Nephron (organoid): ENCODE data around the gene TMEM238.

Source experiments
- H3K27ac Mint-ChIP-seq, 3 experiments: 2 replicates each; pipeline ENCODE4 v1.8.0; 2020; ENCODE audit warnings: mixed read lengths in 3 of 3, mild to moderate bottlenecking in 2 of 3, moderate library complexity in 1 of 3
- H3K27me3 Mint-ChIP-seq: 2 replicates; pipeline ENCODE4 v1.8.0; 2021; ENCODE audit warnings: low read depth, mild to moderate bottlenecking, moderate library complexity, mixed read lengths
- H3K36me3 Mint-ChIP-seq: 2 replicates; pipeline ENCODE4 v1.8.0; 2020; ENCODE audit warnings: low read depth, mixed read lengths
- H3K4me1 Mint-ChIP-seq: 2 replicates; pipeline ENCODE4 v1.8.0; 2020; ENCODE audit warnings: mixed read lengths
- H3K4me3 Mint-ChIP-seq, 3 experiments: 2 replicates each; pipeline ENCODE4 v1.8.0; 2020; ENCODE audit warnings: mild to moderate bottlenecking in 3 of 3, mixed read lengths in 3 of 3, moderate library complexity in 2 of 3
- H3K9me3 Mint-ChIP-seq: 2 replicates; pipeline ENCODE4 v1.8.0; 2020; ENCODE audit warnings: mixed read lengths
- CTCF ChIP-seq, 3 experiments: fragments of 200-600 bp; sonication (generic); IDR thresholded peaks; one replicate each; pipeline ENCODE4 v1.5.0; 2021; ENCODE audit warnings: antibody characterized with exemption in 3 of 3; ENCODE audit not compliant: unreplicated experiment in 3 of 3

The TMEM238 gene

GRCh38 chr19:55392820-55393761 is 9.0 kb upstream of the TMEM238 start:
- peak overlapping the region in 1 of 3 experiments; percentile 53 for H3K27ac Mint-ChIP-seq
- peaks cover 28% of the 10 kb centered on the region for H3K4me1 Mint-ChIP-seq
- H3K36me3 Mint-ChIP-seq, result peaks cover 28% of the 10 kb centered on the region
- no peaks in the 10 kb centered on the region for H3K9me3 Mint-ChIP-seq
- H3K4me3 Mint-ChIP-seq, result peak overlapping the region in 1 of 3 experiments; percentile 37
- no peak for TF ChIP-seq CTCF (IDR thresholded peaks at IDR 0.05; ENCODE audit: unreplicated experiment in 3 of 3)
- no peaks in the 10 kb centered on the region for H3K27me3 Mint-ChIP-seq

DNA sequence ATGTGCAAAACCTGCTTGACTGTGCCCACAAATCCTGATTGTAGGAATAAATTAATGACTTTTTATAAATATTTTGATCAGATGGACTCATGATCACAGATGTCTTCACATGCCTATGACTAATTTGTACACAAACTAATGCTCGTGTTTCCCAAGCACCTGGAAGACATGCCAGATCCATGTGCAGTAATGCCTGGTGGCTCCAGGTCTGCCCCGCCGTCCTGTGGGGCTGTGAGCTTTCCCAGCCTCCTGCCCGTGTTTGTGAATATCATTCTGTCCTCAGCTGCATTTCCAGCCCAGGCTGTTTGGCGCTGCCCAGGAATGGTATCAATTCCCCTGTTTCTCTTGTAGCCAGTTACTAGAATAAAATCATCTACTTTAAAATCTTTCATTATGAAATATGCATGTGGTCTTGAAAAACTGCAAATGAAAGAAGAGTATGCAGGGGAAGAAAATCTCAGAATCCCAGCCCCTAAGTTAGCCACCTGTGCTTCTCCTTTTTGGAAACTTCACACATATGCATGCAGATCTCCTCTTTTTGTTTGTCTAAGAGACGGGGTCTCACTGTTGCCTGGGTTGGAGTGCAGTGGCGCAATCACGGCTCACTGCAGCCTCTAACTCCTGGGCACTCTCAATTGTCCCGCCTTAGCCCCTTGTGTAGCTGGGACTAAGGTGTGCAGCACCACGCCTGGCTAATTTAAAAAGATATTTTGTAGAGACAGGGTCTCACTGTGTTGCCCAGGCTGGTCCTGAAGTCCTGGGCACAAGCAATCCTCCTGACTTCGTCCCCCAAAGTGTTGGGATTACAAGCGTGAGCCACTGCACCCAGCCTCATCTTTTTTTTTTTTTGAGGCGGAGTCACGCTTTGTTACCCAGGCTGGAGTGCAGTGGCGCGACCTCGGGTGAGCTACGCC is 7.9 kb upstream of the TMEM238 start:
- H3K4me3 Mint-ChIP-seq, result peak overlapping the region in 1 of 3 experiments; percentile 51
- H3K9me3 Mint-ChIP-seq, result no peaks in the 10 kb centered on the region
- peaks cover 34% of the 10 kb centered on the region for H3K36me3 Mint-ChIP-seq
- TF ChIP-seq CTCF (IDR thresholded peaks at IDR 0.05; ENCODE audit: unreplicated experiment in 3 of 3), result no peak
- no peaks in the 10 kb centered on the region for H3K27me3 Mint-ChIP-seq
- peaks cover 35% of the 10 kb centered on the region for H3K4me1 Mint-ChIP-seq
- H3K27ac Mint-ChIP-seq, result no peak overlapping the region

DNA sequence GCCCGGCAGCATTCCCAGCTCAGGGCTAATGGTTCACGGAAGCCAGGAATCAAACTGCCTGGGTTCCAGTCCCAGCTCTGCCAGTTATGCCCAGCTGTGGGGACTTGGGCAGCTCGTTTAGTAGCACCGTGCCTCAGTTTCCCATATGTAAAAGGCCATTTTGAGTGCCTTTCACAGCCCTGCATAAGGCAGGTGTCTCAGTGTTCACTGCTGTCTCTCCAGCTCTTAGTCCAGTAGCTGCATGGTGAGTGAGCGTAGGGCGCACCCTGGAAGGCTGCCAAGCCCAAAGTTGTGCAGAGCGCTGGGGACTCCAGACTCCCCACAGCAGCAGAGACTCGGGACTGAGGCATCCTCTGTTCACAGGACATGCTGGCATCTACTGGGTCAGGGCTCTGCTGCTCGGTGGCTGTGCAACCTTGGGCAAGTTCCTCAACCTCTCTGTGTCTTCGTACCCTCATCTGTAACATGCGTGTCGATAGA is 7.1 kb upstream of the TMEM238 start:
- no peak for TF ChIP-seq CTCF (IDR thresholded peaks at IDR 0.05; ENCODE audit: unreplicated experiment in 3 of 3)
- H3K9me3 Mint-ChIP-seq, result no peaks in the 10 kb centered on the region
- no peak overlapping the region for H3K4me3 Mint-ChIP-seq
- H3K27me3 Mint-ChIP-seq, result no peaks in the 10 kb centered on the region
- H3K27ac Mint-ChIP-seq, result peak overlapping the region in 1 of 3 experiments; percentile 17
- peaks cover 41% of the 10 kb centered on the region for H3K36me3 Mint-ChIP-seq
- H3K4me1 Mint-ChIP-seq, result peaks cover 41% of the 10 kb centered on the region

- Mint-ChIP-seq H3K4me1 (peaks cover 45% of the 10 kb centered on the region), H3K4me3 (peak overlapping the region in 2 of 3 experiments; percentile 8 to 83), H3K36me3 (peaks cover 44% of the 10 kb centered on the region), H3K9me3 (no peaks in the 10 kb centered on the region), H3K27ac (peak overlapping the region in 1 of 3 experiments; percentile 17), H3K27me3 (no peaks in the 10 kb centered on the region)
- TF ChIP-seq CTCF (IDR thresholded peaks at IDR 0.05; ENCODE audit: unreplicated experiment in 3 of 3), result no peak
Measured at GRCh38 chr19:55390461-55390880, 6.4 kb upstream of the TMEM238 start.

- Mint-ChIP-seq H3K27me3 (no peaks in the 10 kb centered on the region), H3K4me1 (peaks cover 52% of the 10 kb centered on the region), H3K27ac (peak overlapping the region in 1 of 3 experiments; percentile 33), H3K36me3 (peaks cover 44% of the 10 kb centered on the region), H3K4me3 (peak overlapping the region; percentile 64 to 83 (median 66)), H3K9me3 (no peaks in the 10 kb centered on the region)
- no peak for TF ChIP-seq CTCF (IDR thresholded peaks at IDR 0.05; ENCODE audit: unreplicated experiment in 3 of 3)
Measured at GRCh38 chr19:55389386-55390317, 5.6 kb upstream of the TMEM238 start.
